ENCODE results near the gene TSC22D1.
A peak's percentile ranks its signal among the peaks of the same experiment; 100 is the strongest.
"Not testable (repeated sequence)": the region's sequence is repeated elsewhere in the genome, so short reads cannot be mapped to it uniquely, and the experiment has no call there.

The TSC22D1 gene

DNA sequence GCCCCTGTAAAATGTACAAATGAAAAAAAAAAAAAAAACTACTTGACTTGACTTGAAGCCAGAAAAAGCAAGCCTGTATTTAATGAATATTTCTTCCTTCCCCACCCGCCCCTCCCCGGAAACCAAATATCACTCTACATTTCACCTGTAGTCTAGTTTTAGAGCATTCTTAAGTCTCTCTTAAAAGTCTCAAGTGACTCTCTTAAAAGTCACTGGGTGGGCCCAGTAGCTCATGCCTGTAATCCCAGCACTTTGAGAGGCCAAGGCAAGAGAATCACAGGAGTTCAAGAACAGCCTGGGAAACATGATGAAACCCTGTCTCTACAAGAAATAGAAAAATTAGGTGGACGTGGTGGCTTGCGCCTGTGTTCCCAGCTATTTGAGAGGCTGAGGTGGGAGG lies 72.0 kb downstream of the TSC22D1 start:
- DNase-seq (ENCODE audit: low spot score) = no peak

DNA sequence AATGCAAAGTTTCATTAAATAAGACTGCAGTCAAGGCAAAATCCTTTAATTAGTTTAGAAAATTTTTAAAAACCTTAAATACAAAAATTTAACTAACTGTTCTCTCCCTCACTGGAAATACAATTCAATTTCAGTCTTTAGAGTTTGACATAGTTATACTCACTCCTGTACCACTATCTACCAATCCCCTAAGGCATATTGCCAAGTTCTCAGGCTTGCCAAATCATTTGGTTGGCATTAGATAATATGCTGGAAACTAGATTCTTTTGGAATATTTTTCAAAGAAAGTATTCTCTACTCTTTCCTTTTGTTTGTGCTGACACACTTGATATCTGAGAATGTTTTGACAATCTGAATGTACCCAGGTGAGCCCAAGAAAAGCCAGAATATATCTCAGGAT lies 77.2 kb downstream of the TSC22D1 start:
- no peak for DNase-seq (ENCODE audit: low spot score)

DNA sequence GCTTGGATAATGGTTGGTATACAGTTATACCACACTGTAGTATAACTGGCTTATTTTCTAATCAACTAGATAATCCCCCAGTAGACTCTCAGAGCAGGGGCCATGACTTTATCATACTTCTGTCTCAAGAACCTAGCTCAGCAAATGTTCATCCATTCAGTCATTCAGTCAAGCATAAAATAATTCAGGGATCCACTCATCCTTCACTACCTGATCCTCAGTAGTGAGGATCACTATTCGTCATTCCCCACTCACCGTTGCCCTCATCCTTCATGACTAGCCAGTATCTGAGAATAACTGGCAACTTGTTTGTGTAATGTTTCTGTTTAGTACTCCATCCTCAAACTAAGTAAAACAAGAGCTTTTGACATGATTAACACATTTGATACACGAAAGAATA lies 77.6 kb downstream of the TSC22D1 start:
- DNase-seq (ENCODE audit: low spot score) = peak; percentile 74

DNA sequence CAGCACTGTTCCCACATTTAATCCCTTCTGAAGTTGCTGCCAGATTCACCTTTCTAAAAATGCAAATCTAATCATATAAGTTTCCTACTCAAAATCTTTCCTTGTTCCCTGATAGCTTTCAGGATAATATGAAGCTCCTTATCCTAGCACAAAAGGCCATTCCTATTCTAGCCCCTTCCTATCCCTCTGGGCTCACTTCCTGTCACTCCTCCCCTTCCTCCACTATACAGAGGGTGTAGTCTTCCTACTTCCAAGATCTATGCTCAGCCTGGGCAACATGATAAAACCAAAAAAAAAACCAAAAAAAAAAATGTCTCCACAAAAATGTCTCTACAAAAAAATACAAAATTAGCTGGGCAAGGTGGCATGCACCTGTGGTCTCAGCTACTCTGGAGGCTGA lies 78.3 kb downstream of the TSC22D1 start:
- no peak for DNase-seq (ENCODE audit: low spot score)

DNA sequence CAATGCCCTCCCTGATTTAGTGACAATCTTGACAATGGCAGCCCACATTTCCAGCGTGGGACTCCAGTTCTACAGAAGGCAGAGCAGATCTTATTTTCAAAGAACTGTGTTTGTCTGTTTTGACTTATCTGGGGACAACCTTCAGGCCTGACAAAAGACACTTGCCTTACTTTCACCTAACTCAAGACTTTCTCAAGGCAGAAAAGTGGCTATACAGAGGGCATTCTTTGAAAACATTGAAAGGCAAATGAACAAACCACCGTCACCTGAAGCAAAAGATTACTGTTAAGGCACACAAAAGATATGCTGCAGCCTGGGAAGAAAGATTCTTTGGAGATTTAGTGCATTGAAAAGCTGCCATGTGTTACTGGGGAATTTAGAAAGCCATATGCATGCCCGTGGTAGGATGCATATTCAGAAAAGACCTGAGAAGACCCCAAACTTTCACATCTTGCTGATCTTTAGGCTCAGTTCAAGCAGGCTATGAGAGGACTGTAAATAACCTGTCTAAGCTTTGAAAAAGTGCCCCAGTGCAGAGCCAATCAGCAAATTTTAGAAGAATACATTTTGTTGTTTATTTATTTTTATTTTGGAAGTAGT lies 82.8 kb downstream of the TSC22D1 start:
- DNase-seq (ENCODE audit: low spot score) = no peak

DNA sequence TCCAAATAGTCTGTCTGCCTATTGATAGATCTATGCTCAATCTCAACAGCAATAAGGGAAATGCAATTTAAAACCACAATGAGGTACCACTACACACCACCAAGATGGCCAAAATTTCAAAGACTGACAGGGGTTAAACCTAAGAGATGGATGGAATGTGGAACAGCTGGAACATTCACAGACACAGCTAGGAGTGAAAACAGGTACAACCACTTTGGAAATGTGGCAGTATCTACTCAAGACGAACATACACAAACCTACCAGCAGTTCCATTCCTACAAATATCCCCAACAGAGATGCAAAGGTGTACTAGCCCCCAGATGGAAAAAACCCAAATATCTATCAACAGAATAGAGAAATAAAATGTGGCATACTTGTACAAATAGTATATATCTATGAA lies 86.4 kb downstream of the TSC22D1 start:
- no peak for DNase-seq (ENCODE audit: low spot score)

DNA sequence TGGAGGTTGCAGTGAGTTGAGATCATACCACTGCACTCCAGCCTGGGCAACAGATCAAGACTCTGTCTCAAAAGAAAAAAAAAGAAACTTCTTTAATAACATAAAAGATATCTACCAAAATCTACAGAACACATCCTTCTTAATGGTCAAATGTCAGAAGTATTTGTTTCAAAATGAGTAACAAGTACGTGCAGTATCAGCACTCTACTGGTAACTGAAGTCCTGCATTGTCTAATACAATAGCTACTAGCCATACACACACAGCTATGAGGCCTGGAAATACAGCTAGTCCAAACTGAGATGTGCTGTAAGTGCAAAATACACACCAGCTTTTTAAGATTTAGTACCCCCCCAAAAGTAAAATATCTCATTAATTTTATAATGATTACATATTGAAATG lies 88.1 kb downstream of the TSC22D1 start:
- DNase-seq (ENCODE audit: low spot score) = no peak

DNA sequence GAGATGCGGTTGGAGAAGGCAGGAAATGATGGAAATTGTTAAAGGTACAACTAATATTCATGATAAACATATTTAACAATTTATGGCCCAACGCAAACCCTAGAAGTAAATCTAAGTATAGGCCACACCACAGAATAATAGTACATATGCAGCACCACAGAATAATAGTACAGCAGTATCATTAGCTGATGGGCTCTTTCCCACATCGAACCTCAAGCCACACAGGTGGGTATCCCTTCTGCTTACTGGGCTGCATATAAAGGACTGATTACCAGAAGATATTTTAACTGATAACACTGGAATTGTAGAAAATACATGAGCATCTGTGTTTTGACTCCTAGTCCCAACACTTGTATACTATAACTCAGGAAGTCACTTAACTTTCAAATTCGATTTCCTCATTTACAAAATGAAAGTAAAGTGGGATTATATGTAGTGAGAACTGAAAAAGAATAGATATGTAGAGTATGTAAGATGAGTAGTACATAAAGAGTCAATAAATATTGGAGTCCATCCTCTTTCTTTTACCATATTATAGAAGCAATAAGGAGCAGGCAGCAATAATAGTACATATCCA lies 91.5 kb downstream of the TSC22D1 start:
- no peak for DNase-seq (ENCODE audit: low spot score)

DNA sequence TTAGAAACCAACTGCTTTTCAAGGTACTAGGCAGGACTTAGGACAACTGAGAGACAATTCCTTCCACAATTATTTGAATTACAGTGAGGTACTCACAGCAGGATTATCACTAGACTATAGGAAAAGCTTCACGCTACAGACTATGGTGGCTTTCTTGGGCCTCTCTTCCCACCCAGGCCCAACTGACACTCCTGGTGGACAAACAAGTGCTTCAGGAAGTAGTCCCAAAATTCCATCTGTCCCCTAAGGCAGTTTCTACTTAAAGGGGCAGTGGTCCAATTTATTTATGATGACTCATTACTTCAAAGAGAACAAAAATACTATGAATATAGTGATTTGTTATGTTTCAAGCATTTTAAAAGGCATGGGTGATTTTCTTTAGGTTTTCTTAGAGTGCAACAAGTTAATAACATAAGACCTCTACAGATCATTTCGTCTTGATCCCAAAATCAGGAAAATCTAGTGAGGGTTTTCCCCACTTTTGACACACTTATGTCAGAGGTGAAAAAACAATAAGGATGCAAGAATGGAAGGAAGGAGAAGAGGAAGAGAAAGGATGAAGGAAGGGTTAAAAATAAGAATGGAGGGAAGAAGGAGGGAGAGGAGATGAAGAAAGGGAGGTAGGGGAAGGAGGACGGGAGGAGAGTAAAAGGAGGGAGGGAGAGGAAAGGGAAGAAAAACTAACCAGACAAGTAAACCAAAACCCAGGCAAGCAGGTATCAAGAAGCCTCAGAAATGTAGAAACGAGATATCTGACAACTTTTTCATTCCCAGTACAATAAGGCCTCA lies 101.8 kb downstream of the TSC22D1 start:
- DNase-seq (ENCODE audit: low spot score) = peak; percentile 21

DNA sequence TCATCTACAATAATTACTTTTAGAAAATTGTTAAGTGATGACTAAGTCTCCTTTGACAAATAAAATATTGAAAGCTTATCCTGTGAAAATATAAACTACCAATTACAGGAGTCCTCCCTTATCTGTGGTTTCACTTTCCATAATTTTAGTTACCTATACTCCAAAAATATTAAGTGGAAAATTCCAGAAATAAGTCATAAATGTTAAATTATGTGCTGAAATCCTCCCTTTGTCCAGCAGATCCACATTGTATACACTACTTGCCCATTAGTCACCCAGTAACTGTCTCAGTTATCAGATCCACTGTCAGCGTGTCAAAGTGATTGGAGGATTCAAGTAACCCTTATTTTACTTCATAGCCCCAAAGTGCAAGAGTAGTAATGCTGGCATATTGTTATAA lies 104.4 kb downstream of the TSC22D1 start:
- peak; percentile 16 for DNase-seq (ENCODE audit: low spot score)

DNA sequence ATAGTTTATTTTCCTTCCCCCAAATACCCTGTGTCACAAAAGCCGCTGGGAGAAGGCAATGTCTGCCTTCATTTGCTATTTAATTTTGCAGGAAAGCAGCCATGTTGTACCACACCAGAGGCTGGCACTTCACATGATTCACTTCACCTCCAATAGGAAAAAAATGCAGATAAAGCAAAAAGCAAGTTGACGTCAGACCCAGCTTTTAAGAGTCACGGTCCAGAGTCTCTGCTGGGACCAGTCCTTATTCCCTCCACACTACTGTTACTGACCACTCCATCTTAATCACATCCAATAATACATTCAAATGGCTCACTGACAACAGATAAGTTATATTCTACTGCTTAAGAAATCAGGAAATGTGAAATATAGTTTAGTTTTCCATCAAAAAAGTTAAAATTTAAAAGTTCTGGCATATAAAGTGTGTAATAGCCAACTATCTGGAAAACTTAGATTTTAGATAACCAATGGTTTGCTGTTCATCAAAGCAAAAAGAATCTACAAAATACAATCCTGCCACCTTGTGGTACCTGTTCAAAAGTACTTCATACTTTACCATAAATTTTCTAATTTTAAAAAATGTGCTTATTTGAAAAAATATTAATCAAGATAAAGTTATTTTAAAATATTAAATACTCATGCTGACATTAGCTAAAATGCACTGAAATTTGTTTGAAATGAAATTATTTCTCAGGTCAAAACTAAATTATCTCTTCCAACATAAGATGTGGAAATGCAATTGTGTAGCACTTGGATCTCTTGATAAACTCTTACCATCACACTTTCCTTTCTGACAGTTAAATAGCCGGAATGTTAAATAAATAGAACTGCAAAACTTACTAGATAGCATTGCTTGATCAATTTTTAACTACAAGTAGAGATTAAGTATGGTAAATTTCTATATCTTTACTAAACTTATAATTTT lies 105.2 kb downstream of the TSC22D1 start:
- DNase-seq (ENCODE audit: low spot score) = peak; percentile 79

DNA sequence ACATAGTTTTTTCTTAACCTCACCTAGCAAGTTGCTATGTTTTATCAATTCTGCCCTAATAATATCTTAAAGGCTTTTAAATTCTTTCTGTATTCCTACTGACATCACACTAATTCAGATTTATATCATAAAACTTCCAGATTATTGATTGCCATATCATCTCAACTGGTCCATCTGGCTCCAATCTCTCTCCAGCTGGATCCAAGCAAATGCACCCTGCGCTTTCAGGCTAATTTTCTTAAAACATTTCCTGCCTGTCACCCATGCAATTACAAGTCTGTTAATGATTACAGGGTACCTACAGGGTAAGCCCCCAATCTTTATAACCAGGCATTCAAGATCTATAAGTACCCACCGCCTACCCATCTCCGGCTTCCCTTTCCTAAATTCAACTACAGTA lies 107.3 kb downstream of the TSC22D1 start:
- DNase-seq (ENCODE audit: low spot score) = no peak

DNA sequence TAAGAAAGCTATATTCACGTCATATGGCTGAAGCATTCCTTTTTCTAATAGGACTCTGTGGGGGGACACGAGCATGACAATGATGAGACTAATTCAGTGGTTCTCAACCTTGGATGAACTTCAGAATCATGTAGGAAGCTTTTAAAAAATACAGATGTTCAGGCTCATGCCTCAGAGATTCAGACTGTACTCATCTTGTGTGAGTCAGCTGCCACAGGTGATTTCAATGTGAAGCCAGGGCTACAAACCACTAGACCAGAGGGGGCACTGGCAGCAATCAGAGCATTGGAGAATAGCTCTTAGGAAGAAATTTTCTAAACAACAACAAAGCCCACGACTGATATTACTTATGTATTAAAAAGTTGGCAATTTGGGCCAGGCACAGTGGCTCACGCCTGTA lies 110.8 kb downstream of the TSC22D1 start:
- DNase-seq (ENCODE audit: low spot score) = peak; percentile 65

DNA sequence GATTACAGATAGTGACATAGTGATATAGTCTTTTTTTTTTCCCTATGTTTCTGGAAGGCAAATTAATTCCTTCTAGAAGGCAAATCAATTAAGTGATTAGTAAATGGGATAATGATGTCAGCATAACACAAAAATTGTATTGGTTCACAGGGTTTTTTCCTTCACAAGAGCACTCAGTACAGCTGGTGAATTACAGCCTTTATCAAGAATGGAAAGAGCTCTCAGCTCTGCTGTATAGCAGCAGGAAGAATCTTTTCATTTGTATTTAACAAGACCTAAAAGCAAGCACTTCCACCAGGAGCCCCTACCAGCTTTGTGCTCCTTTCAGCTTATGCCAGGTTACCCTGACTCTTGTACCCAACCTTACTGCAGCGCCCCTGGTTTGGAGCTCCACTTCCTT lies 111.7 kb downstream of the TSC22D1 start:
- no peak for DNase-seq (ENCODE audit: low spot score)

DNA sequence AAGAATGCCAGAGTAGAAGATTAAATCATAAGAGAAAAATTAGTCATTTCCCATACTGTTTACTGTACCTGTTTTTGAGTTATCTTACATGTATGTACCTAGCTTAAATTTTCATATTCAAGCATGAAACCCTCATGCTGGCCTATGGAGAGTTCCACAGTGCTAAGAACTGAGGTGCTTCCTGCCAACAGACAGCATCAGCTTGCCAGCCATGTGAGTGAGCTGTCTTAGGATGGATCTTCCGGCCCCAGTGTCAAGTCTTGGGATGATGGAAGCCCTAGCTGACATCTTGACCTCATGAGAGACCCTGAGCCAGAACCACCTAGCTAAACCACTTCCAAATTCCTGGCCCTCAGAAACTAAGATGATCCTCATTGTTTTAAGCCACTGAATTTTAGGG lies 112.4 kb downstream of the TSC22D1 start:
- DNase-seq (ENCODE audit: low spot score) = no peak

DNA sequence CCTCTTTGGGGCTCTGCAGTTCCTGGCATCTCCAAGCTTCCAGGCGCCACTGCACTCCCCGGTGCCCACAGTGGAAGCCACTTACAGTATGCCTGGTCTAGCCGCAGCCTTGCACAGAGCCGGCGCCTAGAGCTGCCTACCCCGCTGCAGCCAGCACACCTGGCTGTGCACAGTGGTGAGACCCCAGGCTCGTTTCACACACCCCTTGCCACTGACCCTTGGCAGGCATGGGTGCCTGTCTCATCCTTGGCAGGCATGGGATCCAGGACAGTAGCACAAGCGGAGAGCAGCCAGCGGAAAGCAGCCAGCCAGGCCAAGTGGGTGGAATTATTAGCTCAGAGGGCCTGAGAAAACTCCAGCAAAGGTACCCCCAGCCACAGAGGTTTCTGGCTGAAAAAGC lies 116.5 kb downstream of the TSC22D1 start:
- DNase-seq (ENCODE audit: low spot score) = no peak

DNA sequence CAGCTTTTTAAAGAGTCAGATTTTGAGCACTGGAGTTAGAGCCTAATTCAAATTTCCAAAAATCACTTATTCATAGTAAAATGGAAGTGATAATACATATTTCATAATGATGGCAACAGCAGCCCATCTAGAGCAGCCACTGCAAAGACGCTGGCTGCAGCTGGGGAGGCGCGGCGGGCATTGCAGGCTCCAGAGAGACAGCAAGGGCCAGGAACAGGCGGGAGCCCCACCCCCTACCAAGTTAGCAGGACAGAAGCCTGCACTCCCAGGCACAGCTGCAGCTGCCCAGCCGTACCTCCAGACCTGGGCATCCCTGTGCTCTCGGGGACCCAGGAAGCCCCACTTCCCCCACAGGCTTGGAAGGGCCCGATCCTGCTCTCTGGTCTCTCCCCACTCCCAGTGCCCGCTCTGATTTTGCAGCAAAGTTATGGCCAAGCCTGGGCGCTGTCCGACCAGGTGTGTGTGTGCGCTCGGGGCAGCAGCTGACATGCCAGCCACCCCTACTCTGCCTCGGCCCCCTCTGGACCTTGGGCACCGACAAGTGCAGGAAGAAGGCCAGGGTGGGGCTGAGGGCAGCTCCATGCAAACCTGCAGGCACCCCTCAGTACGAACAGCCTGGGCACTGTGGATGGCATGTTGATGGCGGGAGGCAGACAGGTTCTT lies 117.7 kb downstream of the TSC22D1 start:
- DNase-seq (ENCODE audit: low spot score) = no peak

DNA sequence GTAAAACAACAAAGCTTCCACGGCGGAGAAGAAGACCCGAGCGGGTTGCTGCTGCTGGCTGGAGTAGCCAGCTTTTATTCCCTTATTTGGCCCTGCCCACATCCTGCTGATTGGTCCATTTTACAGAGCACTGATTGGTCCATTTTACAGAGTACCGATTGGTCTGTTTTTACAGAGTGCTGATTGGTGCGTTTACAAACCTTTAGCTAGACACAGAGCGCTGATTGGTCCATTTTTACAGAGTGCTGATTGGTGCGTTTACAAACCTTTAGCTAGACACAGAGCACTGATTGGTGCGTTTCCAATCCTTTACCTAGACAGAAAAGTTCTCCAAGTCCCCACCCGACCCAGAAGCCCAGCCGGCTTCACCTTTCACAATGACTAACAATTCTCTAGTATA lies 119.9 kb downstream of the TSC22D1 start:
- not testable (repeated sequence) for DNase-seq (ENCODE audit: low spot score)

DNA sequence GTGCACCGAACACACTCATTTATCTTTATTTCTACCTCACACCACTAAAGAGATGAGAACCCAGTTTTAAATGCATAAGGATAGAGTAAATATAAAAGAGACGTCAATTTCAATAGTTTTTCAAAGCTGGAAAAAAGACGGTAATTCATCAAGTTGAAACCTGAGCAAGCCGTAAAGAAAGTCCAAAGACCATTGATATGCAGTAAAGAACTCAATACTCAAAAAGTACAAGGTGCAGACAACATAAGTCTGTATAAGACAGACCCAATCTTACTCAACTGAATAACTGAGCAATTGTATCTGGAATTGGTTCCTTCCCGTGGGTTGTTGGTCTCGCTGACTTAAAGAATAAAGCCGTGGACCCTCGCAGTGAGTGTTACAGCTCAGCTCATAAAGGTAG lies 120.4 kb downstream of the TSC22D1 start:
- DNase-seq (ENCODE audit: low spot score) = no peak

DNA sequence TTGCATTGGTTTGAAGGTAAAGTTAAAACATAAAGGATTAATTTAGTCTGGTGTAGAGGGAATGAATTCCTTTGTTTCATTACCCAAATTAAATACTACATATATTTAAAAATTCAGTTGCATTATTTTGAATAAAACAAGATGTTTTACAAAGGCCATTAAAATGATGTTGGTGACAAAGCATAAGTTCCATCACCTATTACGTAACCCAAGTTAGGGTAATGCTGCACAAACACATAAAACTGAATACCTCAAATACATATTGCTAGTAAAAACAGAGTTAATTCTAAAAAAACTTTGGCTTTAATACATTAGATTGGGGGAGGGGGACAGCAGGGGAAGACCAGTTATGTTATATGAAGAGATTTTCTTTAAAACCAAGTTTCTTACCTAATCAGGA lies 122.2 kb downstream of the TSC22D1 start:
- DNase-seq (ENCODE audit: low spot score) = no peak

DNA sequence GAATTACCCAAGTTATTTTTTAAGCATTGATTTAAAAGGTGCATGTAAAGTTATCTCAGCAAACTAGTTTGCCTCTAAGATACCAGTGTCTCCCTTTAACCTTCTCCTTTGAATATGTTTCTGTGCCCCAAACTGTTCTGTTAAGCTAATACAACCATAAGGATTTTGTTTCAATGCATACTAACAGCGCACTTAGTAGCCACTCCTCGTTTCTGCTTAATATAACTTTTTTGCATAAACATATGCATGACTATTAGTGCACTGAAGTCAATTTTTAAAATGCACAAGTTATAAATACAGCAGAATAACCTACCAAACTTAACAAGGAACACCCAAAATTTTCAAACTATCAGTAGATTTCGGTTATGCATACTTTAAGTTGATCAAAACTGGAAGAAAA lies 123.1 kb downstream of the TSC22D1 start:
- no peak for DNase-seq (ENCODE audit: low spot score)

DNA sequence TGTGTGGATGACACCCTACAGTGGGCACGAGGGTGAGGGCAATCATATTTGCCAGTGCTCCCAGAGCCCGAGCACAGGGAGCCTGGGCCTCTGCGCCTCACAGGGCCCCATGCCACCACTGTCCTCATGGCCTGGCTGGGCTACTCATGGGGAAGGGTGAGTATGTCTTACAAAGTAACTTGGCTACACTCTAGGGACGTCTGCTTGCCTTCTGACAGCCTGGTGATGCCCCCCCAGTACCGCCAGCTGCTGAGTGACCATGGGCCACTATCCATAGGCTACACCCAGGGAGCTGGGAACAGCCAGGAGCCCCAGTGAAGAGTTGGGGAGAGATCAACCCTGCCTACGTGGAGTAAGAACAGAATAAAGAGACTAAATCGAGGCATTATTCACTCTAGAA lies 123.7 kb downstream of the TSC22D1 start:
- no peak for DNase-seq (ENCODE audit: low spot score)

Measured in kidney tubule cell (primary cell).